ENCODE data around the gene APOE. TPM values are rescaled to one million over a fixed set of nuclear protein-coding genes. Genes with fewer than 3 reads are reported as not detected.
A peak's percentile ranks its signal among the peaks of the same experiment; 100 is the strongest.

APOE gene
- total and polyA plus RNA-seq, 2 experiments from 2014 or later = 1,133 to 1,438 TPM

GRCh38 chr19:44949550-44949949 is 44.0 kb downstream of the APOE start (continued):
- TF ChIP-seq ZNF462 (CRISPR knock-in tag; IDR thresholded peaks at IDR 0.05) (no peak), POLR2AphosphoS5 (IDR thresholded peaks at IDR 0.05; ENCODE audit: low read depth) (no peak), NANOG (IDR thresholded peaks at IDR 0.05; ENCODE audit: borderline replicate concordance) (no peak), ZNF114 (CRISPR knock-in tag; IDR thresholded peaks at IDR 0.05) (no peak), EZH2phosphoT487 (IDR thresholded peaks at IDR 0.05; ENCODE audit: unreplicated experiment) (no peak)

GRCh38 chr19:44951179-44952159 is 45.9 kb downstream of the APOE start:
- Mint-ChIP-seq H3K4me1 (peaks cover 10% of the 10 kb centered on the region), H3K27ac (no peak overlapping the region), H3K4me3 (no peak overlapping the region), H3K36me3 (ENCODE audit: low read depth) (no peaks in the 10 kb centered on the region; the same call in 2 of the 3 replicates), H3K9me3 (no peaks in the 10 kb centered on the region; the same call in 1 of the 3 replicates), H3K27me3 (ENCODE audit: insufficient read depth, low read depth, poor library complexity) (peaks cover 19% of the 10 kb centered on the region)
- no peaks in the 10 kb centered on the region for H3K27me3 ChIP-seq (ENCODE audit: insufficient read depth)
- peaks cover 5% of the 10 kb centered on the region; the same call in 1 of the 2 replicates for H3K4me1 ChIP-seq (ENCODE audit: insufficient read depth)
- peaks cover 8% of the 10 kb centered on the region for H4K20me1 ChIP-seq (replicated peaks; ENCODE audit: insufficient read depth)
- no peak overlapping the region for H2AFZ ChIP-seq
- peaks cover 11% of the 10 kb centered on the region for H3K79me2 ChIP-seq (replicated peaks; ENCODE audit: insufficient read depth)
- H3F3A ChIP-seq (replicated peaks; ENCODE audit: low read depth) = peaks cover 17% of the 10 kb centered on the region; the same call in 1 of the 2 replicates
- H3K4me3 ChIP-seq = no peak overlapping the region
- DNase-seq (ENCODE audit: low spot score) = peak; percentile 96
- no peak overlapping the region for H3K4me2 ChIP-seq
- no peak overlapping the region for H3K27ac ChIP-seq (ENCODE audit: low read depth)
- H3K36me3 ChIP-seq (ENCODE audit: insufficient read depth) = no peaks in the 10 kb centered on the region
- ATAC-seq = peak; percentile 33
- H3K9me2 ChIP-seq (ENCODE audit: insufficient read depth) = no peaks in the 10 kb centered on the region
- TF ChIP-seq CTCF (conservative IDR thresholded peaks at IDR 0.05; ENCODE audit: low read depth in 2 of 2) = peak; percentile 89 to 100

Measured in GM23338 (cell line).